GM12875 (cell line): ENCODE results near the gene MLXIPL.

Experiments
- H3K4me3 ChIP-seq: one replicate; pipeline ENCODE4 v1.5.1; 2011; ENCODE audit warnings: low read depth, low read length, control low read depth
- TF ChIP-seq, protein P1 (sequence below): IDR thresholded peaks from 2 replicates; pipeline ENCODE4 v1.5.1; 2011; ENCODE audit warnings: low read depth, mild to moderate bottlenecking, control low read depth, inconsistent platforms, low read length, moderate library complexity, borderline replicate concordance; ENCODE audit not compliant: insufficient read depth

The MLXIPL gene, protein sequence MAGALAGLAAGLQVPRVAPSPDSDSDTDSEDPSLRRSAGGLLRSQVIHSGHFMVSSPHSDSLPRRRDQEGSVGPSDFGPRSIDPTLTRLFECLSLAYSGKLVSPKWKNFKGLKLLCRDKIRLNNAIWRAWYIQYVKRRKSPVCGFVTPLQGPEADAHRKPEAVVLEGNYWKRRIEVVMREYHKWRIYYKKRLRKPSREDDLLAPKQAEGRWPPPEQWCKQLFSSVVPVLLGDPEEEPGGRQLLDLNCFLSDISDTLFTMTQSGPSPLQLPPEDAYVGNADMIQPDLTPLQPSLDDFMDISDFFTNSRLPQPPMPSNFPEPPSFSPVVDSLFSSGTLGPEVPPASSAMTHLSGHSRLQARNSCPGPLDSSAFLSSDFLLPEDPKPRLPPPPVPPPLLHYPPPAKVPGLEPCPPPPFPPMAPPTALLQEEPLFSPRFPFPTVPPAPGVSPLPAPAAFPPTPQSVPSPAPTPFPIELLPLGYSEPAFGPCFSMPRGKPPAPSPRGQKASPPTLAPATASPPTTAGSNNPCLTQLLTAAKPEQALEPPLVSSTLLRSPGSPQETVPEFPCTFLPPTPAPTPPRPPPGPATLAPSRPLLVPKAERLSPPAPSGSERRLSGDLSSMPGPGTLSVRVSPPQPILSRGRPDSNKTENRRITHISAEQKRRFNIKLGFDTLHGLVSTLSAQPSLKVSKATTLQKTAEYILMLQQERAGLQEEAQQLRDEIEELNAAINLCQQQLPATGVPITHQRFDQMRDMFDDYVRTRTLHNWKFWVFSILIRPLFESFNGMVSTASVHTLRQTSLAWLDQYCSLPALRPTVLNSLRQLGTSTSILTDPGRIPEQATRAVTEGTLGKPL

DNA sequence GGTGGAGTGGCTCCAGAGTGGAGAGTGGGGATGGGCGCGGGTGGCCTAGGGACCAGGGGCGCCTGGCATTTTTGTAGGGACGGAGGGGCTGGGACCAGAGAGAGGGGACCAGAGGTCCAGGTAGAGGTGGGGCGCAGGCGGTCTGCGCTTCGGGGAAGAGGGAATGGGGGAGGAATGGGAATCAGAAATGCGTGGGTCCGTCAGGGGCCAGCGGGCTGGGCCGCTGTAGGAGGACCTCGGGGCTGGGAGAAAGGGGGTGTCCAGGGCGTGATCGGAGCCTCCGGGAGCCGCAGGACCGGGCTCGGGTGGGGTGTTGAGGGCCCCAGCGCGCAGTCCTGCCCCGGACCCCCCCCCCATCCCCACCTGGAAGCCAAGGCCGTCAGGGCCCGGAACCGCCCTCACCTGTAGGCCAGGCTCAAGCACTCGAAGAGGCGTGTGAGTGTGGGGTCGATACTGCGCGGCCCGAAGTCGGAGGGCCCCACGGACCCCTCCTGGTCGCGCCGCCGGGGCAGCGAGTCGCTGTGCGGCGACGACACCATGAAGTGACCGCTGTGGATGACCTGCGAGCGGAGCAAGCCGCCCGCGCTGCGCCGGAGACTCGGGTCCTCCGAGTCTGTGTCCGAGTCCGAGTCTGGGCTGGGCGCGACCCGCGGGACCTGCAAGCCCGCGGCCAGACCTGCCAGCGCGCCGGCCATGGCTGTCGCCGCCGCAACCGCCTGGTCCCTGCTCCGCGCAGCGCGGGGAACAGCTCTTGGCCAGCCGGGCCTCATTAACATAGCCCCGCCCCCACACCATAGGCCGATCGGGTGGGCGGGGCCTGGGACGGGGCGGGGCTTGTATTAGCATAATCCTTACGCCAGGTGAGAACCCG lies at the start of gene MLXIPL:
Gene MLXIPL, minus strand, starts transcription at position 725 of the 871 bp plus-strand sequence. Its CDS starts 30 bp downstream, at position 695.
- no peak within 1 kb of the TSS for H3K4me3 ChIP-seq
- TF ChIP-seq, protein P1, sequence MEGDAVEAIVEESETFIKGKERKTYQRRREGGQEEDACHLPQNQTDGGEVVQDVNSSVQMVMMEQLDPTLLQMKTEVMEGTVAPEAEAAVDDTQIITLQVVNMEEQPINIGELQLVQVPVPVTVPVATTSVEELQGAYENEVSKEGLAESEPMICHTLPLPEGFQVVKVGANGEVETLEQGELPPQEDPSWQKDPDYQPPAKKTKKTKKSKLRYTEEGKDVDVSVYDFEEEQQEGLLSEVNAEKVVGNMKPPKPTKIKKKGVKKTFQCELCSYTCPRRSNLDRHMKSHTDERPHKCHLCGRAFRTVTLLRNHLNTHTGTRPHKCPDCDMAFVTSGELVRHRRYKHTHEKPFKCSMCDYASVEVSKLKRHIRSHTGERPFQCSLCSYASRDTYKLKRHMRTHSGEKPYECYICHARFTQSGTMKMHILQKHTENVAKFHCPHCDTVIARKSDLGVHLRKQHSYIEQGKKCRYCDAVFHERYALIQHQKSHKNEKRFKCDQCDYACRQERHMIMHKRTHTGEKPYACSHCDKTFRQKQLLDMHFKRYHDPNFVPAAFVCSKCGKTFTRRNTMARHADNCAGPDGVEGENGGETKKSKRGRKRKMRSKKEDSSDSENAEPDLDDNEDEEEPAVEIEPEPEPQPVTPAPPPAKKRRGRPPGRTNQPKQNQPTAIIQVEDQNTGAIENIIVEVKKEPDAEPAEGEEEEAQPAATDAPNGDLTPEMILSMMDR = no peak

DNA sequence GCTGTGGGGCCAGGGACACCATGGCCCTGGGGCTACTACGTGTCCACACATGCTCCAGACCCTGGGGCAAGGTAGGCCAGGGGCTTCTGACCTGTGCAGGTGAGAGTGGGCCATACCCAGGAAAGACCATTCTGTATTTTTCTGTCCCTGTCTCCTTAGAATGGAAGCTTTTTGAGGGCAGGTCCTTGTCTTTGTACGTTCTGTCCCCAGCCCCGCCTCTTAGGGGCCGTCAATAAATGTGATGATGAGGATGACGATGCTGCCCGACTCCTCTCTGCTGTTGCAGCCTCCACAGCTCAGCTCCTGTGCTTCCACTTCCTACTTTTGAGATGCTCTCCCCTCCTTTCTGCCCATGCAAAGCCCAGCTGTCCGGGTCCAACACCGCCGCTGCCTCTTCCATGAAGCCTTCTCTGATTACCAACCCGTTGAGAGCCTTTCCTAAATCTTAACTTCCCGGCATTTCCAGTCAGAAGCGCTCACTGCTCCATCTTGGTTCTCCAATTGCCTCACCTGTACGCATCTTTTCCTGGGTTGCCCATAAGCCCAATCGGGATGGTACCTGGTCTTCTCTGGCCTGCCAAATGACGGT lies 47.6 kb upstream of the MLXIPL start:
- TF ChIP-seq, protein P1 = no peak
- no peak overlapping the region for H3K4me3 ChIP-seq

DNA sequence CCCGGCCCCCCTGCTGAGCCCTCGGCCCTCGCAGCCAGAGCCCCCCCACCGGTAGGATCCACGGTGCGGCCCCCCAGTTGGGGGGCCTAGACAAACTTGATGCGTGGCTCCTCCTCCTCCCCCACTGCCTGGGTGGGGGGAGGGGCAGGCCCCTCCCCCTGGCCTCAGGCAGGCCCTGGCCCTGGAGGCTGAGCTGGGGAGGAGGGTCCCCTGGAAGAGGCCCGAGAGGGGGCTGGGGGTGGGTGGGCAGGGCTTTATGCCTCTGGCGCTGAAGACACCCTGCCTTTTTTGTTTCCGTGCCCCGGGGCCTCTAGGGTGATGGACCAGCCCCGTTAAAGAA lies 47.0 kb upstream of the MLXIPL start:
- H3K4me3 ChIP-seq = no peak overlapping the region
- TF ChIP-seq, protein P1 = no peak

DNA sequence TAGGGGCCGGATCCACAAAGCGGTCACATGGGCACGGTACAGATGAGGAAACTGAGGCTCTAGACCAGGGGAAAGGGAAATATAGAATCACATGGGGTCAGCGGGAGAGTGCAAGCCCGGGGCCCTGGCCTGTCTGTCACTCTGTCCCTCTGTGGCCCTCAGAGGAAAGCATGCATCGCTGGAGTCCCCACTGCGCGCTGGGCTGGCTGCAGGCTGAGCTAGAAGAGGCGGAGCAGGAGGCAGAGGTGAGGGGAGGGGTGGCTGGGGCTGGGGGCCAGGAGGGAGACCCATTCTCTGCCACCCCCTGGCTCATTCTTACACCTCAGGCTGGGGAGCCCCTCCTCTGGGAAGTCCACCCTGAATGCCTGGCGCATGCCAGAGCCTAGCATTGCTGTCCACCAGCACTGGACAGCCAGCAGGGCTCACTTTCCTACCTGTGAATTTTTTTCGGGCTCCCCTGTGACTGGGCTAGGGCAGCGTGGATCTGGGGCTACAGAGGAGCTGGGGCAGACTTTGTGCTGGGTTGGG lies 45.6 kb upstream of the MLXIPL start:
- no peak overlapping the region for H3K4me3 ChIP-seq
- TF ChIP-seq, protein P1 = no peak

DNA sequence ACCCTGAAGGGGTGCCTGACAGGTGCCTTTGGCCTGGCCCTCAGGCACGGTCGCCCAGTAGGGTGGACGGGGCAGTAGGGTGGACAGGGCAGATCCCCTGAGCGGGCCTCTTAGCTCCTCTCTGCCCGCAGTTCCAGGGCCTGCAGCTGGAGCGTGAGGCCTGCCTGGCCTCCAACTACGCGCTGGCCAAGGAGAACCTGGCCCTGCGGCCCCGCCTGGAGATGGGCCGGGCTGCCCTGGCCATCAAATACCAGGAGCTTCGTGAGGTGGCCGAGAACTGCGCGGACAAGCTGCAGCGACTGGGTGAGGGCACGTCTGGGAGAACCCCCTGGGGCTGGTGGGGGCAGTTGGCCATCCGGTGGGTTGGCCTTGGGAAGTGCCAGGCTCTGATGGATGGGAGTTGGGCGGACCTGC lies 45.0 kb upstream of the MLXIPL start:
- TF ChIP-seq, protein P1 = no peak
- no peak overlapping the region for H3K4me3 ChIP-seq

DNA sequence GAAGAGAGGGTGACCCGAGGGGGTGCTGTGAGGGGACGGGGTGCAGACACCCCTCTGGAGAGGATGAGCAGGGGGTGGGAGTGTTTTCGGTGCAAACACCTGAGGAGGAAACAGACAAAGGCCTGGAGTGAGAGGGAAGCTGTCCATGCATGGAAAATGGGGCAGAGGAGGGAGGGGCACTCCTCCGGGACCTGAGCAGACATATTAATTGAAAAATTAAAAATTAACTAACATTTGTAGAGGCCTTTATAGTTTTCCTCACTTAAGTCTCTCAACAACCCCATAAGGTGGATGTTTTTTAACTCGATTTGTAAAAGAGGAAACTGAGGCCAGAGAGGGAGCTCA lies 44.5 kb upstream of the MLXIPL start:
- TF ChIP-seq, protein P1 = no peak
- H3K4me3 ChIP-seq = no peak overlapping the region
